ENCODE data around the gene PCDHGC4. TPM values are rescaled to one million over a fixed set of nuclear protein-coding genes. Genes with fewer than 3 reads are reported as not detected.

Gene PCDHGC4
- total RNA-seq, 1 donor = 0.10 TPM

DNA sequence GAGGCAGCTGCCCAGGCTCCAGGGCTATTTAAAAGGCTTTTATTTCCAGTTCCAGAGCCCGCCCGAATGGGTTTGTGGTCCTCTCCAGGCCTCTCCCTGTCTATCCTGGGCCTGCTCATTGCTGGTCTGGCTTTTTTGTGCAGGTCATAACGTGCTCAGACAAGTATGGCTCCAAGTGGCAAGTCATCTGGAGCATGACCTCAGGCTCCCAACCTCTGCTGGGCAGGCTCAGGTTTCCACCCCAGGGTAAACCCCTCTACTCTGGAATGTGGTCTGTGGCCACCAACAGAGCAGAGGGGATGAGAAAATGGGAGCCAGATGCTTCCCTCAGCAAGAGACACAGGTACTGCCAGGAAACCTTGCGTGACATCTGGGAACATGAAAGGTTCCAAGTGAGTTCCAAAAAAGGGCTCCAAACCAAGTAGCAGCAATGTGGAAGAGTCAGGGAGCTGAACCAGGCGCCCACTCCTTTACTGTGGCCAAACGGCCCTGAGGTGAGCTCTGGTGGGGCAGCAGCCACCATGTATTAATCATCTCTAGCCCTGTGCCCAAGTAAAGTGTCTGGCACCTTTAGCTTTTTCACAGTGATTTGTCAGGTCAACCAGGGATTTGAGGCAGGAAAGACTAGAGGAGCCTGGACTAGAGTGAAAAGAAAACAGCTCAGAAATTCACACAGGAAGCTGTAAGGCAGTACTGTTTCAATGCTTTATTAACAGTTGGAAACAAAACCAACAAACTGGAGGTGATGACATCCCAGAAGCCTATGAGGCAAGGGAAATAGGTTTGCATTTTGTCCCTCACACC is 29.7 kb downstream of the PCDHGC4 start:
- Histone ChIP-seq H3K27me3 (ENCODE audit: insufficient read depth, low read length) (no peaks in the 10 kb centered on the region), H3K4me1 (ENCODE audit: insufficient read depth, low read length) (peaks cover 63% of the 10 kb centered on the region), H3K9me3 (ENCODE audit: low read depth, low read length) (no peaks in the 10 kb centered on the region), H3K4me3 (ENCODE audit: low read length) (no peak overlapping the region)

DNA sequence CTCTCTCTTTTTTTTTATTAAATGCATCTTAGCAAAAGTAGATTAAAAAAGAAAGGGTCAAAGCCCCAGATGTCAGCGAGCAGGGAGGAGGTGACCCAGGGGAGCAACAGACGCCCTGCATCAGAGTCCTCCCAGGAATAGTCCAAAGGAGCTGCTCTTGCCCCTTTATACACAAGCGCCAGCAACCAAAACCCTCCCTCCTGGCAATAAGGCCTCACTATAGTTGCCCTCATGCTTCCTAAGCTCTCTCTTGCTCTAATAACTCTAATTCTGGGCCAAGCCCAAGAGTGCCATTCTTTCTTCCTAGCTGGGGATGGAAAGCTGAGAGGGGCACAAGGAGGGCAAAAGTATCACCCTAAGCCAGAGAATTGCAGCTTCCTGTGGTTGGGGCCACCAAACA is 30.3 kb downstream of the PCDHGC4 start:
- H3K4me1 ChIP-seq (ENCODE audit: insufficient read depth, low read length) = peaks cover 68% of the 10 kb centered on the region

DNA sequence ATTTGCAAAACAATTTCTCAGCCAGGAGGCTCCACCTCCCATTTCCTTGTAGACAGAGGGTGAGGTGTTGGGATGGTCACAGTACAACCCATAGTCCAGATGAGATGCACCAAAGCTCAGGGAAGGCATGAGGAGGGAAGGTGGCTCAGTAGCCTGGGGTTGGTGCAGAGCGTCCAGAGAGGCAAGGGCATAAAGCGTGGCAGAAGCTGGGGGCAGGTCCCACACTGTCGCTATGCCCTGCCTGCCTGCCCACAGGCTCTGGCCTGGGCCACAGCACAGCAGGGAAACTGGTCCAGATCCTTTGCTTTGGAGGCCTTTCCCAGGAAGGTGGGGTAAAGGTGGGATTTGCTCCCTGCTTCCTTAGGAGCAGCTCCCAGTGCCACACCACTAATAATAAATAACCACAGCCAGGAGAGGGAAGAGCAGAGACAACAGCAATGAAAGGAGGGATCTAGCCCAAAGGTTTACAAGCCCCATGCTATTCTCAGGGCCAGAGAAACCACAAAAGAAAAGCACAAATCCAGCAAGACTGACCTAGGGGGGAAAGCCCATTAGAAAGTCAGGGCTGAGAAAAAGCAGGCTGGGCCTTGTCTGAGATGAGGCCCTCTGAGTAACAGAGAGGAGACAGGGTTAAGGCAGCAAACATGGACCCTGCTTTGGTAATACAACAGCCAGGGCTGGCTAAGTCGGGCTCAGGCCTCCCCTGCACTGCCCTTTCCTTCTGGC is 31.3 kb downstream of the PCDHGC4 start:
- Histone ChIP-seq H3K9me3 (ENCODE audit: low read depth, low read length) (no peaks in the 10 kb centered on the region), H3K27me3 (ENCODE audit: insufficient read depth, low read length) (no peaks in the 10 kb centered on the region), H3K4me3 (ENCODE audit: low read length) (no peak overlapping the region), H3K4me1 (ENCODE audit: insufficient read depth, low read length) (peaks cover 78% of the 10 kb centered on the region)

More for the DNA sequence above, 30.3 kb downstream of the PCDHGC4 start:
- Histone ChIP-seq H3K9me3 (ENCODE audit: low read depth, low read length) (no peaks in the 10 kb centered on the region), H3K4me3 (ENCODE audit: low read length) (no peak overlapping the region), H3K27me3 (ENCODE audit: insufficient read depth, low read length) (no peaks in the 10 kb centered on the region)

DNA sequence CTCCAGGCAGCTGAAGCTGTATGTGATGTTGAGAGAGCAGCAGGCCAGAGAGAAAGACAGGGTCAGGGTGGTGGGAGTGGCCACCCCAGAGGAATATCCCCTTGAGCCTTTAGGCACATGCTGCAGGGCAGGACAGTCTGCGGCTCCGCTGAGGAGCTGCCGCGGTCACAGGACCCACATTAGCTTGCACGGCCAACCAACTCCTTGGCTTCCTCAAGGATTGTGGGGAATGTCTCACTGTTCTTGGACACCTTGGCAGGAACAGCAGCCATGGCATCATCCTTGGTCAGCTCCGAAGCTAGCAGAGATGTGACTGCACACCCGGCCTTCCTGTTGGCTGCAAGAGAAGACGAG is 31.8 kb downstream of the PCDHGC4 start:
- no peaks in the 10 kb centered on the region for H3K9me3 ChIP-seq (ENCODE audit: low read depth, low read length)
- H3K27me3 ChIP-seq (ENCODE audit: insufficient read depth, low read length) = no peaks in the 10 kb centered on the region
- no peak overlapping the region for H3K4me3 ChIP-seq (ENCODE audit: low read length)
- peaks cover 83% of the 10 kb centered on the region for H3K4me1 ChIP-seq (ENCODE audit: insufficient read depth, low read length)

- Histone ChIP-seq H3K4me3 (ENCODE audit: low read length) (no peak overlapping the region), H3K27me3 (ENCODE audit: insufficient read depth, low read length) (no peaks in the 10 kb centered on the region), H3K9me3 (ENCODE audit: low read depth, low read length) (no peaks in the 10 kb centered on the region), H3K4me1 (ENCODE audit: insufficient read depth, low read length) (peaks cover 90% of the 10 kb centered on the region)
Measured at GRCh38 chr5:141517312-141517711, 32.5 kb downstream of the PCDHGC4 start.

GRCh38 chr5:141517880-141518617 is 33.2 kb downstream of the PCDHGC4 start:
- Histone ChIP-seq H3K4me1 (ENCODE audit: insufficient read depth, low read length) (peaks cover 88% of the 10 kb centered on the region), H3K9me3 (ENCODE audit: low read depth, low read length) (no peaks in the 10 kb centered on the region), H3K4me3 (ENCODE audit: low read length) (no peak overlapping the region), H3K27me3 (ENCODE audit: insufficient read depth, low read length) (no peaks in the 10 kb centered on the region)

- no peak overlapping the region for H3K4me3 ChIP-seq (ENCODE audit: low read length)
- peaks cover 83% of the 10 kb centered on the region for H3K4me1 ChIP-seq (ENCODE audit: insufficient read depth, low read length)
- H3K9me3 ChIP-seq (ENCODE audit: low read depth, low read length) = no peaks in the 10 kb centered on the region
- H3K27me3 ChIP-seq (ENCODE audit: insufficient read depth, low read length) = no peaks in the 10 kb centered on the region
Measured at GRCh38 chr5:141518618-141519015, 33.8 kb downstream of the PCDHGC4 start.

DNA sequence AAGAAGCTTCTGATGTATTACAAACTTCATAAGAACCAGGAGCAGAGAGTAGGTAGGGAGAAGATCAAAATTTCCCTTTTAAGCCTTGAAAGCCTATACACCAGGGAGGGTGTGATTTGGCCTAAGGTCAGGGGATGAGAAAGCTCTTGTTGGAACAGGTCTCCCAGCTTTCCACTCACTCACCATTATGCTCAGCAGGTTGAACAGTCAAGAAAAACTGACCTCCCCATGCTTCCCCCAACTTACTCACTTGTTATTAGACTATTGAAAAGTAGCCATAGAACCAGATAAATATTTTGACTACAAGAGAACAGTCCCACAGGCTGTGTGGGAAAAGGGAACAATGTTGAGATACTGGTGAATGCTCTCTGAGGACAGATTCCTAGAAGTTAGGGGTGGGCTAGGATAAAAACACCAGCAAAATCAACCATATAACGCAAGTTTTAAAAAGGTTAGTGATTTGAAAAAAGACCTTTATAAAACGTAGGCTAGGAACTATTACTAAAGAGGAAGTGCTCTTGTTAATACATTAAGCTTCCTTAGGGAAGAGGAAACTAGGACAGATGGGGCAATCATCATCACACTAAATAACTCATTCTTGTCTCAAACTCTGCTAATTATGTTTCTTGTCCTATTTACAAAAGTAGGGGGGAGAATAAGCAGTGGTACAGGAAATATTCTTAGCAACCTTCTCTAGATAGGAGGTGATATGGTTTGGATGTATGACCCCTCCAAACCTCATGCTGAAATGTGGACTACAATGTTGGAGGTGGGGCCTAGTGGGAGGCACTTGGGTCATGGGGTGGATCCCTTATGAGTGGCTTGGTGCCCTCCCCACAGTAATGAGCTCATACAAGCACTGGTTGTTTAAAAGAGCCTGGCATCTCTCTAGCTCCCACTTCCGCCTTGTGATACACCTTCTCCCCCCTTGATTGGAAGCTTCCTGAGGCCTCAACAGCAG is 35.1 kb downstream of the PCDHGC4 start:
- peaks cover 70% of the 10 kb centered on the region for H3K4me1 ChIP-seq (ENCODE audit: insufficient read depth, low read length)
- no peaks in the 10 kb centered on the region for H3K9me3 ChIP-seq (ENCODE audit: low read depth, low read length)
- no peak overlapping the region for H3K4me3 ChIP-seq (ENCODE audit: low read length)
- no peaks in the 10 kb centered on the region for H3K27me3 ChIP-seq (ENCODE audit: insufficient read depth, low read length)

- Histone ChIP-seq H3K9me3 (ENCODE audit: low read depth, low read length) (no peaks in the 10 kb centered on the region), H3K4me1 (ENCODE audit: insufficient read depth, low read length) (peaks cover 56% of the 10 kb centered on the region), H3K4me3 (ENCODE audit: low read length) (no peak overlapping the region), H3K27me3 (ENCODE audit: insufficient read depth, low read length) (no peaks in the 10 kb centered on the region)
Measured at GRCh38 chr5:141521244-141521781, 36.5 kb downstream of the PCDHGC4 start.

DNA sequence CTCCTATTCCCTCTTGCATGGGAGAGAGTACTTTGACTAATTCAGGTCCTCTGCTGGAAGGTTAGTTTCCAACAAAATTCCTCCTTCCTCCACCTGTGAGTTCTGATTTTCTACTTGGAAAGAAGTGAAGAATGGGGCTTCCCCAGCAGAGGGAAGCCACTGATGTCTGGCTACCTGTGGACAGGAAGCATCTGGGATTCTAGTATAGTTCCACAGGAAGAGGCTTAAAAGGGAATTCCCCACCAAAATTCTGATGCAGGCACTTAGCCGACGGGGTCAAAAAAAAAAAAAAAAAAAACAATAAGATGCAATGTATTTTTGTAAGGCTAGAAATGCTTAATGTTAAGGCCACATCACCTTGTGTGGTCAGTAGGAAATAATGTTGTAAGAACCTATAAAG is 37.5 kb downstream of the PCDHGC4 start:
- Histone ChIP-seq H3K4me3 (ENCODE audit: low read length) (no peak overlapping the region), H3K27me3 (ENCODE audit: insufficient read depth, low read length) (no peaks in the 10 kb centered on the region), H3K4me1 (ENCODE audit: insufficient read depth, low read length) (peaks cover 49% of the 10 kb centered on the region), H3K9me3 (ENCODE audit: low read depth, low read length) (no peaks in the 10 kb centered on the region)

DNA sequence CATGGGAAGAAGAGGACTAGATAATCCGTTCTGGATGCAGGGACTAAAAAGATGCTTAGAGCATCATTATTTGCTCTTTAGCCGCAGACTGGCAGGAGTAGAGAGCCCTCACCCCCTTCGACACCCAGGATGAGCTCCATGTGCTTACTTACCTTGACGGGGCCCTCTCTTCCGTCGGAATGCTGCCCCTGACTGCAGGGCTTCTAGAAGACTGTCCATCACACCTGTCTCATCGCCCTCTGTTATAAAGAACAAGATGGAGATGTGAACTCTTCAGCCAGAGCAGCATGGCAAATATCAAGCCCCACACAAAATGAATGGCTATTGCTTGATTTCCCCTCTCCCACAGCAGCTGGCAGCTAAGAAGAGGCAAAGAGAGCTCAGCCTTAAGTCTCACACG is 39.2 kb downstream of the PCDHGC4 start:
- Histone ChIP-seq H3K4me3 (ENCODE audit: low read length) (no peak overlapping the region), H3K27me3 (ENCODE audit: insufficient read depth, low read length) (no peaks in the 10 kb centered on the region), H3K9me3 (ENCODE audit: low read depth, low read length) (no peaks in the 10 kb centered on the region), H3K4me1 (ENCODE audit: insufficient read depth, low read length) (peaks cover 39% of the 10 kb centered on the region)

DNA sequence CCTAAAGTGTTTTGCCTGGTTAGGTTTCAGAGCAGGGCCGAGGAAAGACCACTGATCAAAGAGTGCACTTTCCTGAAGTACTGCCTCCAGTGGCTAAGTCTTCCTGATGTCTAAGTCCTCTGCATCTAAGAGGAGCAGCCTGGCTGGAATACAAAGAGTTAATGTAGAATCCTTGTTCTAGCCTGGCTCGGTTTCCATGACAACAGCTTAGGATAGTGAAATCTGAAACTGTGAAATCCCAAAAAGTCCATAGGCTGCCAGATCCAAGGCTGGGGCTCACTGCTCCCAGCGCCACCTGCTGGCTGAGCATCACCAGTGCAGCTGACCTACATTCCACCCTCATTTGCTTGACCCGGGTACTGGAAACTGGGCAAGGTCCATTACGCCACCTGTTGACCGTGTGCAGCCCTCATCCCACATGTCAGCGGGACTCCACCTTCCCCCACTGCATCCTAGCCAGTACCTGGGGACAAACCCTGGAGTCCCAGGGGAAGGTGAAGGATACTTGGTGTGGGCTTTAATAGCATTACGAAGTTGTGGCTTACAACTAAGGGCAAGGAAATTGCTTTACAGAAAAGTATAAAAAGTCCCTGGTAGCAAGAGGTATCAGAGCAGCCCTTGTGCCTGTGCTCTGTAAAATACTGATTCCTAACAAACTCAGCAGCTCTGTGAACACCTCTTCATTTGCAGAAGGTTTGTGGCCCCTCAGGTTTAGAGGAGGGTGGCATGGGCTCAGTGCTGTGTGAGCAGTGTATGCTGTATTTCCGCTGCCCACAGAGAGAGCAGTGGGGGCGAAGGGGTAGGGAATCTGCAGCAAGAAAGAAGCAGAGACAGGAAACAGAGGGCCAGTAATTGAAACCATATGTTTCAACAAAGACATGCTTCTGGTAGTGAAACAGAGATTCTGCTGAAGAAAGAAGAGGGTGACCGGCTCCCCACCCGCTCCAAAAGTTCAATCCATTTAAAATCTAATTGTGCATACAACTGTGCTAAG is 40.1 kb downstream of the PCDHGC4 start:
- peaks cover 30% of the 10 kb centered on the region for H3K4me1 ChIP-seq (ENCODE audit: insufficient read depth, low read length)
- H3K4me3 ChIP-seq (ENCODE audit: low read length) = no peak overlapping the region
- no peaks in the 10 kb centered on the region for H3K27me3 ChIP-seq (ENCODE audit: insufficient read depth, low read length)
- H3K9me3 ChIP-seq (ENCODE audit: low read depth, low read length) = no peaks in the 10 kb centered on the region

DNA sequence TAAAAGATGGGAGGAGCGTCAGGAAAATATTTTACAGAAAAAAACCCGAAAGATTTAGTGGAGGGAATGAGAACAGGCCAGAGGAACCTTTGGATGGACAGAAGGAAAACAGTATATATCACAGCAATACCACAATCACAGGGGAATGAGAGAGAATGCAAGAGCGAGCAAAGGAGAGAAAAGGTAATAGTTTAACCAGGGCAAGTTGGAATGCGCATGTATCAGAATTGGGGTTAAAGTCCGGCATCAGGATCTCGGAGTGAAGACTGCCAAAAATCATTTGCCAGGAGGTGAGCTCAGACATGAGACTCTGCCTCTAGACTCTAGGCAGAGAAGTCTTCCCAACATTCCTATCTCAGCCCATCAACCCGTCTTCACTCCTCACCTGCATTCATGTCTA is 40.8 kb downstream of the PCDHGC4 start:
- H3K4me3 ChIP-seq (ENCODE audit: low read length) = no peak overlapping the region
- peaks cover 23% of the 10 kb centered on the region for H3K4me1 ChIP-seq (ENCODE audit: insufficient read depth, low read length)
- no peaks in the 10 kb centered on the region for H3K27me3 ChIP-seq (ENCODE audit: insufficient read depth, low read length)
- H3K9me3 ChIP-seq (ENCODE audit: low read depth, low read length) = no peaks in the 10 kb centered on the region

Measured in mononuclear cell (primary cell).